GM19397 (cell line): ENCODE measurements around the gene ZNF358.
"Not testable (repeated sequence)": the region's sequence is repeated elsewhere in the genome, so short reads cannot be mapped to it uniquely, and the experiment has no call there.

ENCODE experiments used
- ATAC-seq: cut with Tn5 transposase; IDR thresholded peaks from one replicate; pipeline ENCODE4 v1.9.1; 2021; ENCODE audit warnings: mild to moderate bottlenecking, moderate library complexity; ENCODE audit not compliant: unreplicated experiment

ZNF358 gene

DNA sequence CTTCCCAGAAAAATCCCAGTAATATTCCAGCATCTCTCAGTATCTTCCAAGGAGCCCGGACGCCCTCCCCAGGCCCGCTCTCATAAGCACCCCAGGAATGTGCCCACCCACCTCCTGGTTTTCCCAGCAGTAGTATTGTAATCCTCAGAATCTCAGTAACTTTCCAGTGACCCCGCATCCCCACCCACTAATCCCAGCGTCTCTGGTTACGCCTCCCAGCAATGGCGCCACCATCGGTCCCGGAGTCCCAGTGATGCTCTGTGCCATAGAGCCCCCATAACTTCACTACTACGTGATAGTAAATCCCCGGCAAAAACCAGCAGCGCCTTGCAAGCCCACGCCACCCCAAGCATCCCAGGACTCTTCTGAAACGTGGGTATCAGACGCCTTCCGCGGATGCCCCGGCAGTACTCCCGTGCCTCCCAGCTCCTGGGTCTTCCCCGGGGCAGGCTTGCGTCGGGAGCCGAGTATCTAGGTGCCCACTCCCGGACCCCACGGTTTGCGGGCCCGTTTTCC, 18.7 kb downstream of the ZNF358 start:
- ATAC-seq = no peak

GRCh38 chr19:7535047-7535997, 19.4 kb downstream of the ZNF358 start, which contains the start of gene PNPLA6:
Gene PNPLA6 (plus strand): TSS chr19:7535717. CDS start chr19:7535789, 72 bp downstream.
- peak; percentile 73 for ATAC-seq

DNA sequence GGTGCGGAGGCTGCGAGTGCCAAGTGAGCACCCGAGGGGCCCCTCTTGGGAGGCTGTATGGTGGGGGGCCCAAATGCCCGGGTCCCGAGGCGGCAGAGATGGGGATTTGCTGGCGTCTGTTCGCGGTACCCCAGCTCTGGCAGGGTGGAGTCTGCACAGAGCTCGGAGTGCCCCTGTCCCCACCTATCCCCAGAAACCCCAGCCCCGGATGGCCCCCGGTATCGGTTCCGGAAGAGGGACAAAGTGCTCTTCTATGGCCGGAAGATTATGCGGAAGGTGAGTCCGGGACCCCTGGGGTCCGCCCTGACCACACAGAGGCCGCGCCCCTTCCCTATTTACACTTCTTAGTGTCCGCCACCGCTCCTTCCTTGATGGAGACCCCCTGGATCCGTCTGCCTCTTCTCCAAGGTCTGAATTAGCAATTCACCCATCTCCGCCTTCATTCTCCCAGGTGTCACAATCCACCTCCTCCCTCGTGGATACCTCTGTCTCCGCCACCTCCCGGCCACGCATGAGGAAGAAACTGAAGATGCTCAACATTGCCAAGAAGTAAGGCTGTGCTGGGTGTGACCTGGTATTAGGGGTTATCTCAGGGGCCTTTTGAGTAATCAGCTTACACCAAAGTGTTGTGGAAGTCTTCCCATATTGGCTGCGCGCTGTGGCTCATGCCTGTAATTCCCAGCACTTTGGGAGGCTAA, 20.2 kb downstream of the ZNF358 start:
- peak; percentile 0 for ATAC-seq

DNA sequence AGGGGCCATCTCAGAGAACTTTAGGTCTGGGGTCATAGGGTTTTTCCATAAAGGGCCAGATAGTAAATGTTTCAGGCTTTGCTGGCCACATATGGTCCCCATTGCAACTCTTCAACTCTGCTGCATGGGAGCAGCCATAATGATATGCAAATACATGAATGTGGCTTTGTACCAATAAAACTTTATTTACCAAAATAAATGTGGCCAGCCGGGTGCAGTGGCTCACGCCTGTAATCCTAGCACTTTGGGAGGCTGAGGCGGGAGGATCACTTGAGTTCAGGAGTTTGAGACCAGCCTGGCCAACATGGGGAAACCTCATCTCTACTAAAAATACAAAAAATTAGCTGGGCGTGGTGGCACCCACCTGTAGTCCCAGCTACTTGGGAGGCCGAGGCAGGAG, 23.1 kb downstream of the ZNF358 start:
- ATAC-seq = not testable (repeated sequence)

DNA sequence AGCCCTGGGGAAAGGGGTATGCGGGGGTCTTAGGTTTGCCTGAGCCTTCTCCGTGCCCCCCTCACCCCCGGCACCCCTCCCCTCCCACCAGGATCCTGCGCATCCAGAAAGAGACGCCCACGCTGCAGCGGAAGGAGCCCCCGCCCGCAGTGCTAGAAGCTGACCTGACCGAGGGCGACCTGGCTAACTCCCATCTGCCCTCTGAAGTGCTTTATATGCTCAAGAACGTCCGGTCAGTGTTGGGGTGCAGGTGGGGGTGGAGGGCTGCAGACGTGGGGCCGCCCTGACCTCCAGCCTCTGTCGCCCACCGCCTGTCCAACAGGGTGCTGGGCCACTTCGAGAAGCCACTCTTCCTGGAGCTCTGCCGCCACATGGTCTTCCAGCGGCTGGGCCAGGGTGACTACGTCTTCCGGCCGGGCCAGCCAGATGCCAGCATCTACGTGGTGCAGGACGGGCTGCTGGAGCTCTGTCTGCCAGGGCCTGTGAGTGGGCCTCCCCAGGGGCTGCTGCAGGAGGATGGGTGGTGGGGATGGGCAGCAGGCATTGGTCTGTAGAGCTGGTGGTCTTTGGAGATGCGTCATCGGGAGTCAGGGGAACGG, 24.0 kb downstream of the ZNF358 start:
- no peak for ATAC-seq

- ATAC-seq = no peak
Measured at GRCh38 chr19:7540761-7541474, 25.0 kb downstream of the ZNF358 start.

GRCh38 chr19:7541475-7541824, 25.5 kb downstream of the ZNF358 start:
- ATAC-seq = no peak

GRCh38 chr19:7541828-7542443, 26.0 kb downstream of the ZNF358 start:
- ATAC-seq = no peak

- ATAC-seq = no peak
Measured at GRCh38 chr19:7542556-7543348, 26.8 kb downstream of the ZNF358 start.

DNA sequence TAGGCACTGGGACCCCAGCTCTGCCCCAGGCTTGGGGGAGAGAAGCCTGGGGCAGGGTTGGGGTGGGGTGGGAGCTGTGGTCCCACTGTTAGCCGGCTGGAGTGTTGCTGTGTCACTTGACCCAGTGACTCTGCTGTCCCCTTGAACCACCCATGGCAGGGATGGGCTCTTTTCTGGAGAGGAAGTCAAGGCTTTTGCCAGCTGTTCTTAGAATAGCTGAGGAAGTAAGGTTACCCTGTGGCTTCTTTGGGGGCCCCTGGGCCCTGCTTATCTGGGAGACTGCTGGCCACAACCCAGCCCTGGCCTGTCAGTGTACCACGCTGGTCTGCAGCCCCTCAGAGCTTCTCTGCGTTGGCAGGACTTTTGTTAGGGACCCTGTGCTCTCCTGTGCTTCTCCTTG, 28.7 kb downstream of the ZNF358 start:
- ATAC-seq = no peak

GRCh38 chr19:7545300-7545699, 29.4 kb downstream of the ZNF358 start:
- ATAC-seq = no peak

GRCh38 chr19:7545904-7546303, 30.0 kb downstream of the ZNF358 start:
- no peak for ATAC-seq

GRCh38 chr19:7547159-7547558, 31.3 kb downstream of the ZNF358 start:
- ATAC-seq = no peak

DNA sequence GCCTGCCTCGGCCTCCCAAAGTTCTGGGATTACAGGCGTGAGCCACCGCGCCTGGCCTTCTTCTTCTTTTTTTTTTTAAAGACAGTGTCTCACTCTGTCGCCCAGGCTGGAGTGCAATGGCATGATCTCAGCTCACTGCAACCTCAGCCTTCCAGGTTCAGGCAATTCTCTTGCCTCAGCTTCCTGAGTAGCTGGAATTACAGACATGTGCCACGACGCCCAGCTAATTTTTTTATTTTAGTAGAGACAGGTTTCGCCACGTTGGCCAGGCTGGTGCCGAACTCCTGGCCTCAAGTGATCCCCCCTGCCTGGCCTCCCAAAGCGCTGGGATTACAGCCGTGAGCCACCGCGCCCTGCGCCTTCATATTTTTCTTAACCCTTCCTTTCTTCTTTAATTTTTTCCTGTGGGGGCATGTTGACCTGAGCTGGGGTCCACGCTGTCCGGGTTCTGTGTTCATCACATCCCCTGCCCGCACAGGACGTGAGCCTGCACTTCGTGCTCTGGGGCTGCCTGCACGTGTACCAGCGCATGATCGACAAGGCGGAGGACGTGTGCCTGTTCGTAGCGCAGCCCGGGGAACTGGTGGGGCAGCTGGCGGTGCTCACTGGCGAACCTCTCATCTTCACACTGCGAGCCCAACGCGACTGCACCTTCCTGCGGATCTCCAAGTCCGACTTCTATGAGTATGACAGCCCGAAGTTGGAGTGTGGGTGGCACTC, 33.7 kb downstream of the ZNF358 start:
- no peak for ATAC-seq

DNA sequence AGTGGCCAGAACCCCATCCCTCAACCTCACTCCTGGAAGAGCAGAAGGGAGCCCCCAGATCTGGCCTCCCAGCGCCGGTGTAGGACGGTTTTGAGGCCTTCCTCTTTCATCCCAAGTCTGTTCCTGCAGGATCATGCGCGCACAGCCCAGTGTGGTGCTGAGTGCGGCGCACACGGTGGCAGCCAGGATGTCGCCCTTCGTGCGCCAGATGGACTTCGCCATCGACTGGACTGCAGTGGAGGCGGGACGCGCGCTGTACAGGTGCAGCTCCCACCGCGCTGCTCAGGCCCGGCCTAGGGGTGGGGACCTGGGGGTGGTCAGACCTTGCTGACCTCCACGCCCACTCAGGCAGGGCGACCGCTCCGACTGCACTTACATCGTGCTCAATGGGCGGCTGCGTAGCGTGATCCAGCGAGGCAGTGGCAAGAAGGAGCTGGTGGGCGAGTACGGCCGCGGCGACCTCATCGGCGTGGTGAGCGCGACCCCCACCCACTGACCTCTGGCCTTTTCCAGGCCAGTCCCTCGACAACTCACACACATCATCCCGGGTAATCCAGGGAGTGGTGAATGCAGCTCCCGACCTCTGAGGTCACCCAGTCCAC, 34.4 kb downstream of the ZNF358 start:
- ATAC-seq = no peak

DNA sequence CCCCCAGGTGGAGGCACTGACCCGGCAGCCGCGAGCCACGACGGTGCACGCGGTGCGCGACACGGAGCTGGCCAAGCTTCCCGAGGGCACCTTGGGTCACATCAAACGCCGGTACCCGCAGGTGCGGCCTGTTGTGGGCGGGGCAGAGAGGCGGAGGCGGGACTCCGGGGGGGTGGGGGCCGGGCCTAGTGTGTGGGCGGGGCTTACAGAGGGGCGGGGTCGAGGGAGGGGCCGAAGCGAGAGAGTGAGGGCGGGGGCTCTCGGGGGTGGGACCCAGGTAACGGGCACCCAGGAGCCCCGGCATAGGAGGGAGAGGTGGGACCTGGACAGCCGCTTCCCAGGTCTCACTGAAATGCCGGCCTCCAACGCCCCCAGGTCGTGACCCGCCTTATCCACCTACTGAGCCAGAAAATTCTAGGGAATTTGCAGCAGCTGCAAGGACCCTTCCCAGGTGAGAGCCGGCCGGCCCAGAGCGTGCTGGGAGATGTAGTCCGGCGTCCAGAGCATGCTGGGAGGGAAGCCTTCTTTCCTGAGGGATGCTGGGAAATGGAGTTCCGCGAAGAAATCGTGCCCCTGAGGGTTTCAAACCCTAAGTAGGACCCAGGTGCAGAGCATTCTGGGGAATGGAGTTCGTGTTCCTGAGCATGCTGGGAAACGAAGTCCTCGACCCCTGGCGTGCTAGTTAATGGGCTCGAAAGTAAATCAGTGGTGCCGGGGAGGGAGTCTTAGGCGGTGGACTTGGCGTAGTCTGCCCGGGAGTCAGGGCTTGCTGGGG, 35.3 kb downstream of the ZNF358 start:
- no peak for ATAC-seq

GRCh38 chr19:7552781-7553180, 36.9 kb downstream of the ZNF358 start:
- ATAC-seq = no peak

GRCh38 chr19:7554565-7554964, 38.7 kb downstream of the ZNF358 start:
- ATAC-seq = no peak
